HepG2 (cell line): ENCODE measurements around the gene ZNF383. TPM values are rescaled to one million over a fixed set of nuclear protein-coding genes. Genes with fewer than 3 reads are reported as not detected.

Source experiments
- ATRX ChIP-seq: sonication (generic); formaldehyde crosslinking; IDR thresholded peaks from 2 replicates; pipeline ENCODE4 v1.4.0; 2020; ENCODE audit warnings: missing genetic modification reagents, borderline replicate concordance
- GATAD2A ChIP-seq: IDR thresholded peaks from 2 replicates; pipeline ENCODE4 v1.6.1; 2016
- HCFC1 ChIP-seq: fragments of 150-350 bp; IDR thresholded peaks from 2 replicates; pipeline ENCODE4 v1.6.1; 2014; ENCODE audit warnings: low read depth, low read length
- KAT8 ChIP-seq: IDR thresholded peaks from 2 replicates; pipeline ENCODE4 v1.6.1; 2016; ENCODE audit warnings: missing genetic modification reagents, missing compliant biosample characterization
- MAFK ChIP-seq, 2 experiments: IDR thresholded peaks in 1 of 2; conservative IDR thresholded peaks in 1 of 2; 2 replicates each; pipeline ENCODE4 v1.6.1; 2011; ENCODE audit warnings: improper control_type of control experiment in 2 of 2, low read length in 2 of 2
- MLLT10 ChIP-seq: sonication (generic); formaldehyde crosslinking; IDR thresholded peaks from 2 replicates; pipeline ENCODE4 v1.4.0; 2020; ENCODE audit warnings: missing genetic modification reagents
- NCOR1 ChIP-seq: fragments of 200-600 bp; sonication (generic); IDR thresholded peaks from 2 replicates; pipeline ENCODE4 v1.7.0; 2017; ENCODE audit warnings: antibody characterized with exemption, low read length, borderline replicate concordance
- PAX8 ChIP-seq: sonication (generic); formaldehyde crosslinking; IDR thresholded peaks from 2 replicates; pipeline ENCODE4 v1.8.0; 2022; ENCODE audit warnings: mild to moderate bottlenecking, missing genetic modification reagents, borderline replicate concordance
- PRPF4 ChIP-seq: fragments of 200-400 bp; formaldehyde crosslinking; IDR thresholded peaks from 2 replicates; pipeline ENCODE4 v1.6.1; 2016; ENCODE audit warnings: low read length, low read depth; ENCODE audit not compliant: poor library complexity, severe bottlenecking
- REXO4 ChIP-seq: sonication (generic); formaldehyde crosslinking; IDR thresholded peaks from 2 replicates; pipeline ENCODE4 v1.8.0; 2022; ENCODE audit warnings: missing genetic modification reagents, mild to moderate bottlenecking, borderline replicate concordance
- WIZ ChIP-seq: sonication (generic); formaldehyde crosslinking; IDR thresholded peaks from 2 replicates; pipeline ENCODE4 v1.5.1; 2020; ENCODE audit warnings: mild to moderate bottlenecking, missing genetic modification reagents
- YEATS2 ChIP-seq: sonication (generic); formaldehyde crosslinking; IDR thresholded peaks from 2 replicates; pipeline ENCODE4 v1.4.0; 2020; ENCODE audit warnings: missing genetic modification reagents, borderline replicate concordance
- ZBTB42 ChIP-seq: sonication (generic); formaldehyde crosslinking; IDR thresholded peaks from 2 replicates; pipeline ENCODE4 v1.5.0; 2020; ENCODE audit warnings: mild to moderate bottlenecking, missing genetic modification reagents
- ZNF549 ChIP-seq: sonication (generic); formaldehyde crosslinking; IDR thresholded peaks from 2 replicates; pipeline ENCODE4 v1.5.0; 2020; ENCODE audit warnings: missing genetic modification reagents
- ZNF724P ChIP-seq: sonication (generic); formaldehyde crosslinking; IDR thresholded peaks from 2 replicates; pipeline ENCODE4 v1.8.0; 2022; ENCODE audit warnings: missing genetic modification reagents, borderline replicate concordance
- ZNF83 ChIP-seq: sonication (generic); formaldehyde crosslinking; IDR thresholded peaks from 2 replicates; pipeline ENCODE4 v1.4.0; 2020; ENCODE audit warnings: missing genetic modification reagents, mild to moderate bottlenecking, borderline replicate concordance
- polyA plus RNA-seq, 8 experiments: library from polyadenylated mRNA; depleted of rRNA in 3 of 8; stranded (reverse) in 7 of 8; unstranded in 1 of 8; fragments of >200 nt; fragmentation: Illumina TruSeq in 4 of 8; extraction: Trizol in 4 of 8; gene quantifications; 2 replicates each; pipeline versions ENCODE4 v1.2.1 to v1.2.3, GENCODE V29; 2011 to 2016; ENCODE audit warnings: low read depth in 4 of 8, missing spikeins in 1 of 8, mixed read lengths in 1 of 8; ENCODE audit not compliant: insufficient read depth in 1 of 8
- total RNA-seq, 5 experiments: library from RNA; depleted of rRNA; stranded (reverse); fragments of >200 nt; fragmentation: Illumina TruSeq; extraction: Trizol; gene quantifications; 2 replicates each; pipeline ENCODE4 v1.2.3, GENCODE V29; 2016; ENCODE audit warnings: low read depth in 1 of 5
- TF ChIP-seq, protein P1 (sequence below): sonication (generic); formaldehyde crosslinking; IDR thresholded peaks from 2 replicates; pipeline ENCODE4 v1.8.1; 2023; ENCODE audit warnings: mild to moderate bottlenecking, missing genetic modification reagents
- TF ChIP-seq, protein P2 (sequence below), 2 experiments: fragments of 450-650 bp in 1 of 2; sonication (generic) in 1 of 2; formaldehyde crosslinking; IDR thresholded peaks; 2 replicates each; pipeline versions ENCODE4 v1.5.0 to v1.8.0; 2020 to 2022; ENCODE audit warnings: mild to moderate bottlenecking in 1 of 2, missing genetic modification reagents in 1 of 2
- TF ChIP-seq, protein P3 (sequence below): sonication (generic); formaldehyde crosslinking; IDR thresholded peaks from 2 replicates; pipeline ENCODE4 v1.4.0; 2020; ENCODE audit warnings: missing genetic modification reagents
- TF ChIP-seq, protein P4 (sequence below): sonication (generic); formaldehyde crosslinking; IDR thresholded peaks from 2 replicates; pipeline ENCODE4 v1.5.0; 2020; ENCODE audit warnings: missing genetic modification reagents, mild to moderate bottlenecking, borderline replicate concordance
- TF ChIP-seq, protein P5 (sequence below), 2 experiments: sonication (generic) in 1 of 2; formaldehyde crosslinking in 1 of 2; IDR thresholded peaks; 2 replicates each; pipeline versions ENCODE4 v1.5.1 to v1.6.1; 2011 to 2020; ENCODE audit warnings: borderline replicate concordance in 1 of 2, low read depth in 1 of 2, low read length in 1 of 2, mild to moderate bottlenecking in 1 of 2, missing genetic modification reagents in 1 of 2, moderate library complexity in 1 of 2
- TF ChIP-seq, protein P6 (sequence below): IDR thresholded peaks from 2 replicates; pipeline ENCODE4 v1.6.1; 2016; ENCODE audit warnings: missing compliant biosample characterization, missing genetic modification reagents, borderline replicate concordance

ZNF383 gene
- total and polyA plus RNA-seq, 2 of the 13 experiments (the other 11 are each of a cell fraction or from before 2014, with no cell fraction given) = 2.6 to 4.1 TPM

DNA sequence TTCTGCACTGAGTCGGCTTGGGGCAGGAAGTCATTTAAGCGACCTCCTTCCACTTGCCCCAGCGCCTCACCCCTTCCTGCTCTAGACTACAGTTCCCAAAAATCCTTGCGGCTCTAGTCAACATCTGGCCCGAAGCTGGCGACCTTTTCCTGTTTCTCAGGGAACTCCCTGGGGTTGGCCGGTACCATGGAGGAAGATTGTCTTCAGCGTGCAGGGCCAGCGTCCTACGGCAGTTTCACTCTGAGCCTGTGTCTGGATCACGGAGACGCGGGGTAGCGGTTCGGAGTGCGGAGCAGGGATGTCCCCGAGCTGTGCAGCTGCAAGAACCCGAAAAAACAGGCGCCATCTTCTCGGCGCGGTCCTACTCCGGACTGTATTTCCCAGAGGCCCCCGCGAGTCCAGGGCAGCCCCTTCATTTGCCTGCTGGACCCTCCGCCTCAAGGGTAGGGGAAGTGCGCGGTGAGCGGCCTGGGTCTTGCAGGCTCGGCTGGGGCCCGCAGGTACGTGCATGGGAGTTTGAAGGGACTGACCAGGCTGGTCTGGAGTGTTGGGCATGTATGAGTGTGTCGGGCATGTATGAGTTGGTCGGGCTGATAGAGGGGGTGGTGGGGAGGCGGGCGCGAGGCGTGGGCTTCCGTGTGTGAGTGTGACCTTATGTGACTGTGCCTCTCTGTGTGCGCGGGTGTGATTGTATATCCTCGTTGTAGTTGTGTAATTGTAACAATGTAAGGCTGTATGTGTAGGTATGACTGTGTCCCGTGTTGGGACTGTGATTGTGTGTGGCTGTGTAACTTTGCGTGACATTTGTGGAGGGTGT, at the start of gene ZNF383 (continued):
- TF ChIP-seq, protein P1, sequence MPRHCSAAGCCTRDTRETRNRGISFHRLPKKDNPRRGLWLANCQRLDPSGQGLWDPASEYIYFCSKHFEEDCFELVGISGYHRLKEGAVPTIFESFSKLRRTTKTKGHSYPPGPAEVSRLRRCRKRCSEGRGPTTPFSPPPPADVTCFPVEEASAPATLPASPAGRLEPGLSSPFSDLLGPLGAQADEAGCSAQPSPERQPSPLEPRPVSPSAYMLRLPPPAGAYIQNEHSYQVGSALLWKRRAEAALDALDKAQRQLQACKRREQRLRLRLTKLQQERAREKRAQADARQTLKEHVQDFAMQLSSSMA (CRISPR knock-in tag) = 0 out of 2 replicates have a peak, but pooled peaks have one; percentile 52
- no peak for TF ChIP-seq MAFK (conservative IDR thresholded peaks at IDR 0.05 in 1 of 2, IDR thresholded peaks at IDR 0.05 in 1 of 2; ENCODE audit: low read length in 2 of 2)
- TF ChIP-seq, protein P2, sequence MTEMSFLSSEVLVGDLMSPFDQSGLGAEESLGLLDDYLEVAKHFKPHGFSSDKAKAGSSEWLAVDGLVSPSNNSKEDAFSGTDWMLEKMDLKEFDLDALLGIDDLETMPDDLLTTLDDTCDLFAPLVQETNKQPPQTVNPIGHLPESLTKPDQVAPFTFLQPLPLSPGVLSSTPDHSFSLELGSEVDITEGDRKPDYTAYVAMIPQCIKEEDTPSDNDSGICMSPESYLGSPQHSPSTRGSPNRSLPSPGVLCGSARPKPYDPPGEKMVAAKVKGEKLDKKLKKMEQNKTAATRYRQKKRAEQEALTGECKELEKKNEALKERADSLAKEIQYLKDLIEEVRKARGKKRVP (CRISPR knock-in tag; IDR thresholded peaks at IDR 0.05) = peak in 1 of 2 experiments; percentile 67; a peak in 2 of 4 replicates
- no peak for TF ChIP-seq ZNF549 (CRISPR knock-in tag)
- TF ChIP-seq, protein P3, sequence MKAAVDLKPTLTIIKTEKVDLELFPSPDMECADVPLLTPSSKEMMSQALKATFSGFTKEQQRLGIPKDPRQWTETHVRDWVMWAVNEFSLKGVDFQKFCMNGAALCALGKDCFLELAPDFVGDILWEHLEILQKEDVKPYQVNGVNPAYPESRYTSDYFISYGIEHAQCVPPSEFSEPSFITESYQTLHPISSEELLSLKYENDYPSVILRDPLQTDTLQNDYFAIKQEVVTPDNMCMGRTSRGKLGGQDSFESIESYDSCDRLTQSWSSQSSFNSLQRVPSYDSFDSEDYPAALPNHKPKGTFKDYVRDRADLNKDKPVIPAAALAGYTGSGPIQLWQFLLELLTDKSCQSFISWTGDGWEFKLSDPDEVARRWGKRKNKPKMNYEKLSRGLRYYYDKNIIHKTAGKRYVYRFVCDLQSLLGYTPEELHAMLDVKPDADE = no peak
- TF ChIP-seq ATRX (CRISPR knock-in tag) = no peak
- 0 out of 2 replicates have a peak, but pooled peaks have one; percentile 24 for TF ChIP-seq ZNF83 (CRISPR knock-in tag)
- TF ChIP-seq MLLT10 (CRISPR knock-in tag) = no peak
- 0 out of 2 replicates have a peak, but pooled peaks have one; percentile 52 for TF ChIP-seq WIZ (CRISPR knock-in tag)
- peak; percentile 99 for TF ChIP-seq ZBTB42
- TF ChIP-seq HCFC1 = peak; percentile 64
- peak; percentile 81; the same call in 1 of the 2 replicates for TF ChIP-seq YEATS2 (CRISPR knock-in tag)
- TF ChIP-seq, protein P4, sequence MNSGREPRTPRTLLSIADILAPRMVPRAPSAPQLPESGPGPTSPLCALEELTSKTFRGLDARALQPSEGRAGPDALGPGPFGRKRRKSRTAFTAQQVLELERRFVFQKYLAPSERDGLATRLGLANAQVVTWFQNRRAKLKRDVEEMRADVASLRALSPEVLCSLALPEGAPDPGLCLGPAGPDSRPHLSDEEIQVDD = no peak
- no peak for TF ChIP-seq PAX8 (CRISPR knock-in tag)
- TF ChIP-seq, protein P5, sequence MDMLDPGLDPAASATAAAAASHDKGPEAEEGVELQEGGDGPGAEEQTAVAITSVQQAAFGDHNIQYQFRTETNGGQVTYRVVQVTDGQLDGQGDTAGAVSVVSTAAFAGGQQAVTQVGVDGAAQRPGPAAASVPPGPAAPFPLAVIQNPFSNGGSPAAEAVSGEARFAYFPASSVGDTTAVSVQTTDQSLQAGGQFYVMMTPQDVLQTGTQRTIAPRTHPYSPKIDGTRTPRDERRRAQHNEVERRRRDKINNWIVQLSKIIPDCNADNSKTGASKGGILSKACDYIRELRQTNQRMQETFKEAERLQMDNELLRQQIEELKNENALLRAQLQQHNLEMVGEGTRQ (IDR thresholded peaks at IDR 0.05; ENCODE audit: low read depth, low read length) = no peak
- TF ChIP-seq, protein P5 (CRISPR knock-in tag; IDR thresholded peaks at IDR 0.05; ENCODE audit: borderline replicate concordance) = no peak
- TF ChIP-seq GATAD2A = no peak
- TF ChIP-seq NCOR1 = no peak
- TF ChIP-seq, protein P6, sequence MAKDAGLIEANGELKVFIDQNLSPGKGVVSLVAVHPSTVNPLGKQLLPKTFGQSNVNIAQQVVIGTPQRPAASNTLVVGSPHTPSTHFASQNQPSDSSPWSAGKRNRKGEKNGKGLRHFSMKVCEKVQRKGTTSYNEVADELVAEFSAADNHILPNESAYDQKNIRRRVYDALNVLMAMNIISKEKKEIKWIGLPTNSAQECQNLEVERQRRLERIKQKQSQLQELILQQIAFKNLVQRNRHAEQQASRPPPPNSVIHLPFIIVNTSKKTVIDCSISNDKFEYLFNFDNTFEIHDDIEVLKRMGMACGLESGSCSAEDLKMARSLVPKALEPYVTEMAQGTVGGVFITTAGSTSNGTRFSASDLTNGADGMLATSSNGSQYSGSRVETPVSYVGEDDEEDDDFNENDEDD = no peak; the same call in 1 of the 2 replicates
- peak; percentile 95 for TF ChIP-seq KAT8 (CRISPR knock-in tag)
- no peak for TF ChIP-seq PRPF4
- no peak for TF ChIP-seq REXO4
- TF ChIP-seq ZNF724P (CRISPR knock-in tag) = no peak
